ENCODE data around the gene MLH1. TPM values are rescaled to one million over a fixed set of nuclear protein-coding genes. Genes with fewer than 3 reads are reported as not detected.
"Not testable (repeated sequence)": the region's sequence is repeated elsewhere in the genome, so short reads cannot be mapped to it uniquely, and the experiment has no call there.

MLH1 gene
- total RNA-seq, 4 donors from 2014 or later = 19.4 to 38.0 (median 27.8) TPM

DNA sequence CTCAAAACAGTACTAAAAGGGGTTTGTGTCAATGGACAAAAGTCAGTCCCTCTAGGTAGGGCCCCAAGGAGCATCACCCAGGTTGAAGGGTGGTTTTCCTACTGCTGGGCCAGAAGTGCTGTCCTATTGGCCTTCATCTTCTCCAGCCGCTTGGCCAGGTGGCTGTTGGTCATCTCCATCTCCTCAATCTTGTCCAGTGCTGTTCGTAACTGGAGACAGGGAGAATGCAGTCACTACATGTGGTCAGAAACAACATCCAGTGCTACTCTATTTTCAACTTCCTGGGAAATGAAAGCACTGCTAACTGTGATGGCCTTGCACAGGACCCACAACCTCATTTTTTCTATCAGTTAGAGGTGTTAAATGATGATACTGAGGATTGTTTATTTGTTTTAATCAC, 60.4 kb downstream of the MLH1 start:
- H3K27ac ChIP-seq = peak overlapping the region; percentile 53 to 65 (median 60)
- no peak for TF ChIP-seq EP300 (IDR thresholded peaks at IDR 0.05; ENCODE audit: low read depth)
- TF ChIP-seq, protein P1, sequence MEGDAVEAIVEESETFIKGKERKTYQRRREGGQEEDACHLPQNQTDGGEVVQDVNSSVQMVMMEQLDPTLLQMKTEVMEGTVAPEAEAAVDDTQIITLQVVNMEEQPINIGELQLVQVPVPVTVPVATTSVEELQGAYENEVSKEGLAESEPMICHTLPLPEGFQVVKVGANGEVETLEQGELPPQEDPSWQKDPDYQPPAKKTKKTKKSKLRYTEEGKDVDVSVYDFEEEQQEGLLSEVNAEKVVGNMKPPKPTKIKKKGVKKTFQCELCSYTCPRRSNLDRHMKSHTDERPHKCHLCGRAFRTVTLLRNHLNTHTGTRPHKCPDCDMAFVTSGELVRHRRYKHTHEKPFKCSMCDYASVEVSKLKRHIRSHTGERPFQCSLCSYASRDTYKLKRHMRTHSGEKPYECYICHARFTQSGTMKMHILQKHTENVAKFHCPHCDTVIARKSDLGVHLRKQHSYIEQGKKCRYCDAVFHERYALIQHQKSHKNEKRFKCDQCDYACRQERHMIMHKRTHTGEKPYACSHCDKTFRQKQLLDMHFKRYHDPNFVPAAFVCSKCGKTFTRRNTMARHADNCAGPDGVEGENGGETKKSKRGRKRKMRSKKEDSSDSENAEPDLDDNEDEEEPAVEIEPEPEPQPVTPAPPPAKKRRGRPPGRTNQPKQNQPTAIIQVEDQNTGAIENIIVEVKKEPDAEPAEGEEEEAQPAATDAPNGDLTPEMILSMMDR (IDR thresholded peaks at IDR 0.05) = no peak
- no peak for TF ChIP-seq POLR2A (IDR thresholded peaks at IDR 0.05)
- TF ChIP-seq POLR2AphosphoS5 (IDR thresholded peaks at IDR 0.05) = no peak
- peaks cover 18 to 32% (median 23%) of the 10 kb centered on the region in 4 donors for H3K4me1 ChIP-seq
- 82% methylated on average over 2 of the region's 2 CpGs; no CpG with 5 or more reads in 1 of the 2 donors for WGBS, 2 donors (ENCODE audit: low coverage in 1 of 2)
- H3K27me3 ChIP-seq = no peaks in the 10 kb centered on the region
- H3K36me3 ChIP-seq = peaks cover 0 to 51% (median 24%) of the 10 kb centered on the region in 4 donors
- H3K9me3 ChIP-seq = no peaks in the 10 kb centered on the region
- in situ Hi-C loops (cut with MboI; ENCODE audit: low pct_ligation_motif_present in 1 of 4, low pct_unique_long_range_greater_than_20kb in 1 of 4, low sequenced_read_pairs in 3 of 4) (no loop called here), intact Hi-C loops (cut with DNase I; ENCODE audit: low total_unique reads) (no loop called here)
- H3K4me3 ChIP-seq = no peak overlapping the region
- no peak for DNase-seq

DNA sequence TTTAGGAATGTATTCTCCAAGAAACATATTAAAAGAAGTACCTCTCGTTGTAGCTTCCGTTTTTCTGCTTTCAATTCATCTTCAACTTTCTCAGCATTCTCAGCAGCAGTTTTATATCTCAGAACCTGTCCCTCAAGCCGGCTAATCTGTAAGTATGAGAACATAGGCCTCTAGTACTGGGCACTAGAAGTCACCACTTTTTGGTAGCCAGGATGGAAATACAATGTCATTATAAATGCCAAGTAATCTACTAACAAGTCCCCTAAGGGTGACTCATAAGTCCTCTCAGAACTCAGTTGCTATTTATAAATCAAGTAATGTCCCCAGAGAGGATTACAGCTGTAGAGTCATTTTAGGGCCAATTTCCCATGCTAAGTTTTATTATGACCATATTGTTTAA, 61.1 kb downstream of the MLH1 start:
- Histone ChIP-seq H3K27me3 (no peaks in the 10 kb centered on the region), H3K4me3 (no peak overlapping the region), H3K9me3 (no peaks in the 10 kb centered on the region), H3K27ac (peak overlapping the region; percentile 53 to 65 (median 60)), H3K36me3 (peaks cover 0 to 48% (median 24%) of the 10 kb centered on the region in 4 donors), H3K4me1 (peaks cover 18 to 32% (median 23%) of the 10 kb centered on the region in 4 donors)
- in situ Hi-C loops (cut with MboI; ENCODE audit: low pct_ligation_motif_present in 1 of 4, low pct_unique_long_range_greater_than_20kb in 1 of 4, low sequenced_read_pairs in 3 of 4) (no loop called here), intact Hi-C loops (cut with DNase I; ENCODE audit: low total_unique reads) (no loop called here)
- 46 to 50% methylated on average over 3 of the region's 3 CpGs for WGBS, 2 donors (ENCODE audit: low coverage in 1 of 2)
- no peak for DNase-seq
- TF ChIP-seq POLR2A (IDR thresholded peaks at IDR 0.05) = no peak
- peak; percentile 7 to 39 (median 32) for TF ChIP-seq POLR2AphosphoS5 (IDR thresholded peaks at IDR 0.05)

DNA sequence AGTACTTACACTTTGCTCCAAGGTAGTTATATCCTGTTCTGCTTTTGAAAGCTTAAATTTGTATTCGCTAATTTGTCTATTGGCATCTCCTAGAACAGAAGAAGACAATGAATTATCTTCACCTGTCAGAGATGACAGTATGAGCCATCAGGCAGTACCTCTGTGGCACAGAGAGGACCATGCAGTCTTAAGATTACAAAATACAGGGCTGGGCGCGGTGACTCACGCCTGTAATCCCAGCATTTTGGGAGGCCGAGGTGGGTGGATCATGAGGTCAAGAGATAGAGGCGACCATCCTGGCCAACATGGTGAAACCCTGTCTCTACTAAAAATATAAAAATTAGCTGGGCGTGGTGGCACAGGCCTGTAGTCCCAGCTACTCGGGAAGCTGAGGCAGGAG, 61.8 kb downstream of the MLH1 start:
- WGBS, 2 donors (ENCODE audit: low coverage in 1 of 2) = 60 to 89% methylated on average over 1 to 8 of the region's 8 CpGs
- H3K4me1 ChIP-seq = peaks cover 18 to 32% (median 23%) of the 10 kb centered on the region in 4 donors

DNA sequence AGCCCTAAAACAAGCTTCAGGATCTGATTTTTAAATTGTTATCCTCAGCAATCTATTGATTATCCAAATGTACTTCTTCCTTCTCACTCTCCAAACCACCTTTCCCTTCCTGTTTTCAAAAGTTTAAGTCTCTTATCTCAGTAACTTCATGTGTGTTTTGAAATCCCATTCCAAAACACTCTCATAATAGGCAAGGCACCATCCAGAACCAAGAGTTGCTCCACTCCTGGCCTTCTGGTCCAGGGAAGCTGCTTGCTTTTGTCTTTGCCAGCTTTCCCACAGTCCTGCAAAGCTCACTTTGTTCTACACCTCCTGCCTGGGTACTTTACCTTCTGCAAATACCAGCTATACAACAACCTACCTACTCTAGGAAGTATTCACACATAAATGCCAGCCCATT, 63.5 kb downstream of the MLH1 start:
- Histone ChIP-seq H3K4me3 (no peak overlapping the region), H3K4me1 (peaks cover 18 to 32% (median 23%) of the 10 kb centered on the region in 4 donors), H3K27me3 (no peaks in the 10 kb centered on the region), H3K36me3 (peaks cover 0 to 48% (median 19%) of the 10 kb centered on the region in 4 donors), H3K27ac (no peak overlapping the region), H3K9me3 (no peaks in the 10 kb centered on the region)
- in situ Hi-C loops (cut with MboI; ENCODE audit: low pct_ligation_motif_present in 1 of 4, low pct_unique_long_range_greater_than_20kb in 1 of 4, low sequenced_read_pairs in 3 of 4) (no loop called here), intact Hi-C loops (cut with DNase I; ENCODE audit: low total_unique reads) (no loop called here)
- no peak for TF ChIP-seq EP300 (IDR thresholded peaks at IDR 0.05; ENCODE audit: low read depth)
- TF ChIP-seq, protein P1 (IDR thresholded peaks at IDR 0.05) = no peak
- no peak for TF ChIP-seq POLR2AphosphoS5 (IDR thresholded peaks at IDR 0.05)
- TF ChIP-seq POLR2A (IDR thresholded peaks at IDR 0.05) = no peak
- no peak for DNase-seq

More for the DNA sequence above, 61.8 kb downstream of the MLH1 start:
- DNase-seq; in situ Hi-C loops (cut with MboI; ENCODE audit: low pct_ligation_motif_present in 1 of 4, low pct_unique_long_range_greater_than_20kb in 1 of 4, low sequenced_read_pairs in 3 of 4); H3K27me3 ChIP-seq; H3K9me3 ChIP-seq; H3K4me3 ChIP-seq; intact Hi-C loops (cut with DNase I; ENCODE audit: low total_unique reads): not testable (repeated sequence)
- Histone ChIP-seq H3K27ac (peak overlapping the region; percentile 53 to 65 (median 60)), H3K36me3 (peaks cover 0 to 47% (median 21%) of the 10 kb centered on the region in 4 donors)

DNA sequence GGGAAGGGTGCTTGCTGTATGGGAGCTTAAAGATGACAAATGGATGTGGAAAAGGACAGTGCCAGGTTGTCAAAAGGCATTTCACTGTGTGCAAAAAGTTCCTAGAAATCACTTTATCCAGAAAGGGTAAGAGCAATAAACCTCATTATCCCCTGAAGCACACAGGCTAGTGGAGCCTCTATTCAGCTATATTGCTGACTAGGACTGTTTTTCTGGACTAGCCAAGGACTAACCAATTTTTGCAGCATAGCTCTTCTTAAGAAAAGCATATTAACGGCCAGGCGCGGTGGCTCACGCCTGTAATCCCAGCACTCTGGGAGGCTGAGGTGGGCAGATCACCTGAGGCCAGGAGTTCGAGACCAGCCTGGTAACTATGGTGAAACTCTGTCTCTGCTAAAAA, 64.8 kb downstream of the MLH1 start:
- in situ Hi-C loops (cut with MboI; ENCODE audit: low pct_ligation_motif_present in 1 of 4, low pct_unique_long_range_greater_than_20kb in 1 of 4, low sequenced_read_pairs in 3 of 4) = no loop called here
- Histone ChIP-seq H3K9me3 (no peaks in the 10 kb centered on the region), H3K27ac (no peak overlapping the region), H3K27me3 (no peaks in the 10 kb centered on the region), H3K4me3 (no peak overlapping the region), H3K36me3 (peaks cover 0 to 51% (median 18%) of the 10 kb centered on the region in 4 donors), H3K4me1 (peaks cover 18 to 28% (median 23%) of the 10 kb centered on the region in 4 donors)
- intact Hi-C loops (cut with DNase I; ENCODE audit: low total_unique reads) = no loop called here
- 90 to 97% methylated on average over 2 to 5 of the region's 5 CpGs for WGBS, 2 donors (ENCODE audit: low coverage in 1 of 2)
- no peak for DNase-seq
- TF ChIP-seq POLR2AphosphoS5 (IDR thresholded peaks at IDR 0.05) (no peak), EP300 (IDR thresholded peaks at IDR 0.05; ENCODE audit: low read depth) (no peak), POLR2A (IDR thresholded peaks at IDR 0.05) (no peak)
- TF ChIP-seq, protein P1 (IDR thresholded peaks at IDR 0.05) = no peak

All from transverse colon (tissue), 4 donors.